ENCODE measurements around the gene SPATA20.

SPATA20 gene

GRCh38 chr17:50519141-50519834, 27.7 kb upstream of the SPATA20 start:
- no peaks in the 10 kb centered on the region for H3K36me3 ChIP-seq
- H3K9ac ChIP-seq, result no peak overlapping the region
- no peak for TF ChIP-seq Cebpa-rat (IDR thresholded peaks at IDR 0.05)
- H3K27me3 ChIP-seq, result no peaks in the 10 kb centered on the region
- no peak overlapping the region for H3K4me3 ChIP-seq
- H3K4me2 ChIP-seq, result no peak overlapping the region
- no peak overlapping the region for H3K27ac ChIP-seq
- no peaks in the 10 kb centered on the region for H3K9me3 ChIP-seq
- H4K20me1 ChIP-seq, result no peaks in the 10 kb centered on the region
- peaks cover 15% of the 10 kb centered on the region for H3K4me1 ChIP-seq

GRCh38 chr17:50520483-50520882, 26.5 kb upstream of the SPATA20 start:
- TF ChIP-seq Cebpa-rat (IDR thresholded peaks at IDR 0.05), result no peak
- Histone ChIP-seq H3K27me3 (no peaks in the 10 kb centered on the region), H4K20me1 (no peaks in the 10 kb centered on the region), H3K4me3 (no peak overlapping the region), H3K27ac (no peak overlapping the region), H3K9me3 (no peaks in the 10 kb centered on the region), H3K9ac (no peak overlapping the region), H3K36me3 (no peaks in the 10 kb centered on the region), H3K4me1 (peaks cover 7% of the 10 kb centered on the region), H3K4me2 (no peak overlapping the region)

GRCh38 chr17:50521514-50521913, 25.5 kb upstream of the SPATA20 start:
- no peaks in the 10 kb centered on the region for H3K4me1 ChIP-seq
- no peaks in the 10 kb centered on the region for H3K9me3 ChIP-seq
- H3K27me3 ChIP-seq, result no peaks in the 10 kb centered on the region
- no peaks in the 10 kb centered on the region for H3K36me3 ChIP-seq
- no peak for TF ChIP-seq Cebpa-rat (IDR thresholded peaks at IDR 0.05)
- H3K4me2 ChIP-seq, result no peak overlapping the region
- no peak overlapping the region for H3K4me3 ChIP-seq
- no peak overlapping the region for H3K27ac ChIP-seq
- H4K20me1 ChIP-seq, result no peaks in the 10 kb centered on the region
- no peak overlapping the region for H3K9ac ChIP-seq

GRCh38 chr17:50522766-50523165, 24.2 kb upstream of the SPATA20 start:
- Histone ChIP-seq H3K36me3 (no peaks in the 10 kb centered on the region), H3K4me1 (peaks cover 9% of the 10 kb centered on the region), H3K27me3 (no peaks in the 10 kb centered on the region), H3K4me3 (no peak overlapping the region), H3K27ac (no peak overlapping the region), H4K20me1 (no peaks in the 10 kb centered on the region), H3K4me2 (no peak overlapping the region), H3K9me3 (no peaks in the 10 kb centered on the region), H3K9ac (no peak overlapping the region)
- no peak for TF ChIP-seq Cebpa-rat (IDR thresholded peaks at IDR 0.05)

- TF ChIP-seq Cebpa-rat (IDR thresholded peaks at IDR 0.05), result no peak
- Histone ChIP-seq H3K36me3 (no peaks in the 10 kb centered on the region), H3K9ac (no peak overlapping the region), H3K27me3 (no peaks in the 10 kb centered on the region), H3K4me3 (no peak overlapping the region), H3K4me1 (peaks cover 11% of the 10 kb centered on the region), H4K20me1 (no peaks in the 10 kb centered on the region), H3K9me3 (no peaks in the 10 kb centered on the region), H3K4me2 (no peak overlapping the region), H3K27ac (no peak overlapping the region)
Measured at GRCh38 chr17:50523208-50523607, 23.8 kb upstream of the SPATA20 start.

GRCh38 chr17:50524838-50525237, 22.1 kb upstream of the SPATA20 start:
- H3K36me3 ChIP-seq, result no peaks in the 10 kb centered on the region
- no peak overlapping the region for H3K9ac ChIP-seq
- H3K9me3 ChIP-seq, result no peaks in the 10 kb centered on the region
- H3K4me3 ChIP-seq, result no peak overlapping the region
- H3K4me1 ChIP-seq, result peaks cover 11% of the 10 kb centered on the region
- H3K27ac ChIP-seq, result no peak overlapping the region
- no peaks in the 10 kb centered on the region for H3K27me3 ChIP-seq
- H4K20me1 ChIP-seq, result no peaks in the 10 kb centered on the region
- no peak for TF ChIP-seq Cebpa-rat (IDR thresholded peaks at IDR 0.05)
- H3K4me2 ChIP-seq, result no peak overlapping the region

- Histone ChIP-seq H3K27me3 (peaks cover 20% of the 10 kb centered on the region), H3K9me3 (no peaks in the 10 kb centered on the region), H4K20me1 (peaks cover under 1% of the 10 kb centered on the region; the same call in 1 of the 2 replicates), H3K36me3 (no peaks in the 10 kb centered on the region), H3K4me2 (peak overlapping the region; percentile 29), H3K27ac (no peak overlapping the region), H3K9ac (no peak overlapping the region), H3K4me1 (peaks cover 12% of the 10 kb centered on the region), H3K4me3 (no peak overlapping the region)
- no peak for TF ChIP-seq Cebpa-rat (IDR thresholded peaks at IDR 0.05)
Measured at GRCh38 chr17:50527155-50527762, 19.7 kb upstream of the SPATA20 start.

GRCh38 chr17:50527949-50528474, 19.0 kb upstream of the SPATA20 start:
- Histone ChIP-seq H3K4me3 (no peak overlapping the region), H3K27me3 (peaks cover 27% of the 10 kb centered on the region), H3K4me1 (peaks cover 18% of the 10 kb centered on the region), H3K36me3 (no peaks in the 10 kb centered on the region), H3K27ac (no peak overlapping the region), H3K4me2 (peak overlapping the region; percentile 29; the same call in 1 of the 2 replicates), H3K9ac (no peak overlapping the region), H3K9me3 (no peaks in the 10 kb centered on the region), H4K20me1 (peaks cover 8% of the 10 kb centered on the region)
- no peak for TF ChIP-seq Cebpa-rat (IDR thresholded peaks at IDR 0.05)

GRCh38 chr17:50529849-50530248, 17.1 kb upstream of the SPATA20 start:
- Histone ChIP-seq H4K20me1 (peaks cover 16% of the 10 kb centered on the region), H3K4me2 (no peak overlapping the region), H3K4me1 (peaks cover 26% of the 10 kb centered on the region), H3K27ac (no peak overlapping the region), H3K9ac (no peak overlapping the region), H3K9me3 (no peaks in the 10 kb centered on the region), H3K36me3 (no peaks in the 10 kb centered on the region), H3K27me3 (peaks cover 46% of the 10 kb centered on the region), H3K4me3 (no peak overlapping the region)
- TF ChIP-seq Cebpa-rat (IDR thresholded peaks at IDR 0.05), result no peak

GRCh38 chr17:50531428-50532025, 15.4 kb upstream of the SPATA20 start:
- H3K4me1 ChIP-seq, result peaks cover 26% of the 10 kb centered on the region
- peaks cover 56% of the 10 kb centered on the region for H3K27me3 ChIP-seq
- TF ChIP-seq Cebpa-rat (IDR thresholded peaks at IDR 0.05), result no peak
- H3K4me2 ChIP-seq, result no peak overlapping the region
- no peak overlapping the region for H3K27ac ChIP-seq
- H3K9ac ChIP-seq, result no peak overlapping the region
- H3K4me3 ChIP-seq, result no peak overlapping the region
- H3K36me3 ChIP-seq, result no peaks in the 10 kb centered on the region
- H3K9me3 ChIP-seq, result no peaks in the 10 kb centered on the region
- peaks cover 16% of the 10 kb centered on the region for H4K20me1 ChIP-seq

Data from BLaER1 (cell line).